Medulla oblongata (tissue), 1 donor: ENCODE results near the gene BAIAP2.

ENCODE experiments used
- DNase-seq: peaks from one replicate; pipeline ENCODE4 v3.0.0-alpha.2; 2015; ENCODE audit errors: extremely low spot score

BAIAP2 gene

DNA sequence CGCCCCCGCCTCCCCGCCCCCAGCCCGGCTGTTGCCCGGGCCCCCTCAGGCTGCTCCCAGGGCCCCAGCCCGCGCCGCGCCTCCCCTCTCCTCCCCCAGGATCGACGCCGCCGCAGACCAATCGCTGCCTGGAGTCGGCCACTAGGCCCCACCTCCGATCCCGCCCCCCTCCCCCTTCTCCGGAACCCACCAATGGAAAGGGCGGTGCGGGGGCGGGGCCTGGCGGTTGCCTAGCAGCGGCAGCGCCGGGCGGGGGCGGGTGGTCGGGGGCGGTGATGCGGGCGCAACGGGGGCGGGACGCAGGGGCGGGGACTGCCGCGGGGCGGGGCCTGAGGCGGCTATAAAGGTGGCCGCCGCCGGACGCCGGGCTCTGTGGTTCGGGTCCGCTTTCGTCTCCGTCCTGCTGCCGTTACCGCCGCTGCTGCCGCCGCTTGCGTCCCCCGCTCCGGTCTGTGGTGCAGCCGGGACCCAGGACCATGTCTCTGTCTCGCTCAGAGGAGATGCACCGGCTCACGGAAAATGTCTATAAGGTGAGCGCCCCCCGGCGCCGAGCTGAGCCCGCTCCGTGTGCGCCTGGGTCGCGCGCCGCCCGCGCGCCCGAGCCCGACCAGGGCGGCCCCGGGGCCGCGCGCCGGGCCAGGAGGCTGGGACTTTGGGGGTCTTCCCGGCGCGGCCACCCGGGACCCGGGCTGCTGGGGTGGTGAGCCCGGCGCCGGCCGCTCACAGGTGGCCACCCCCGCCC, at the start of gene BAIAP2:
Gene BAIAP2, plus strand, starts transcription at position 373 of the 742 bp plus-strand sequence. Its CDS starts 104 bp downstream, at position 477.
- DNase-seq, result peak; percentile 96

DNA sequence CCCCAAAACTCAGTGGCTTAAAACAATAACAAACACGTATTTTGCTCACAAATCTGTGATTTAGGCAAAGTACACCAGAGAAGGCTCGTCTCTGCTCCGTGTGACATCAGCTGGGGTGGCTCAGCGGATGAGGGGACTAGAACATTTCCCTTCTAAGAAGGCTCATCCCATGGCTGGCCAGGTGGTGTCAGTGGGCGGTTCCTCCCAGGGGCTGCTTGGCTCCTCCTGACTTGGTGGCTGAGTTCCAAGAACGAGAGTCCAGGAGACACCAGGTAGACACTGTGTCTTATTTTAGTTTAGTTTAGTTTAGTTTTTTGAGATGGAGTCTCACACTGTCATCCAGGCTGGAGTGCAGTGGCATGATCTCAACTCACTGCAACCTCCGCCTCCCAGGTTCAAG, 48.9 kb upstream of the BAIAP2 start:
- no peak for DNase-seq

DNA sequence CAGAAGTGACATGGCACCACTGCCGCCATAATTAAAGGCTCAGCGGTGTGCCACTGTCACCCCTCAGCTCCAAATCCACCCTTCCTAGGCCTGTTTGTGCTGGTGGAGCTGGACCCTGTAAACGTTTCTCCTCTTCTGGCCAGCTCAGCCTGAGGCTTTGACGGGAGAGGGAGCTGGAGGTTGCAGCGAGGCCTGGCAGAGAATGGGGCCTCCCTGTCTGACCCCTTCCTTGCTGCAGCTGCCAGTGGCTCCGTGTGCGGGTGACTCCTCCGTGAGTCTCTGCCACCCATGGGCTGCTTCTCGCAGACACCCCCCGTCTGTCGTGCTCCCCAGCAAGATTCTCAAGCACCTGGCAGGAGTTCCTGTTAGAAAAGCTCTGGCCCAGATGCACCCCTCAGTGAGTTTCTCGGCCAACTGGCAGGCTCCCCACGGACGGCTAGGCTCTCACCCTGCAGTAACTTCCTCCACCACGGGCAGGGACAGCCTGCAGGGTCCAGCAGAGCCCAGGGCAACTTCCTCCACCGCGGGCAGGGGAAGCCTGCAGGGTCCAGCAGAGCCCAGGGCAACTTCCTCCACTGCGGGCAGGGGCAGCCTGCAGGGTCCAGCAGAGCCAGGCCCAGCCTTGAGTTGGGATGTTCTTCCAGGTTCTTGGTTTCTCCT, 48.0 kb upstream of the BAIAP2 start:
- peak; percentile 67 for DNase-seq

GRCh38 chr17:80987941-80988461, 47.0 kb upstream of the BAIAP2 start:
- no peak for DNase-seq

- DNase-seq, result no peak
Observed at GRCh38 chr17:80989586-80989913, 45.4 kb upstream of the BAIAP2 start.

DNA sequence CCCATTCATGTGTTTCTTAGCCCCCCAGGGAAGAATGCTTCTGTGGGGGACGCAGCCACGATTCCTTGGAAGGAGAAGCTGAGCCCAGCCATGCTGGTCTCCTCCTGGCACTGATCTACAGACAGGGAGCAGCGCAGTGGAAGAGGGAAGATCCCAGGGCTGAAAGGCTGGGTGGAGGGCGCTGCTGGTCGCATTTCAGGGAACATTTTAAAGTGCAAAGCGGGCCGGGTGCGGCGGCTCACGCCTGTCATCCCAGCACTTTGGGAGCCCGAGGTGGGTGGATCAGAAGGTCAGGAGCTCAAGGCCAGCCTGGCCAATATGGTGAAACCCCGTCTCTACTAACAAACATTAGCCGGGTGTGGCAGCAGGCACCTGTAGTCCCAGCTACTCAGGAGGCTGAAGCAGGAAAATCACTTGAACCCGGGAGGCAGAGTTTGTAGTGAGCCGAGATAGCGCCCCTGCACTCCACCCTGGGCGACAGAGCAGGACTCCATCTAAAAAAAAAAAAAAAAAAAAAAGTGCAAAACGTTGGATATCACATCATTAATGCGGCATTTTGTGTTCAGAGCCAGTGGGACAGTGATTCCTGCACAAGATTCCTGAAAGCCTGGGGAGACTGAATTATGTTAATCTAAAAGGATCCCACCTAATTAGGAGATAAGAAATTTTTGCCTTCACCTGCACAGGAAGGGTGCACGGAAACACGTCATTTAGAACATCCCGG, 43.9 kb upstream of the BAIAP2 start:
- no peak for DNase-seq

DNA sequence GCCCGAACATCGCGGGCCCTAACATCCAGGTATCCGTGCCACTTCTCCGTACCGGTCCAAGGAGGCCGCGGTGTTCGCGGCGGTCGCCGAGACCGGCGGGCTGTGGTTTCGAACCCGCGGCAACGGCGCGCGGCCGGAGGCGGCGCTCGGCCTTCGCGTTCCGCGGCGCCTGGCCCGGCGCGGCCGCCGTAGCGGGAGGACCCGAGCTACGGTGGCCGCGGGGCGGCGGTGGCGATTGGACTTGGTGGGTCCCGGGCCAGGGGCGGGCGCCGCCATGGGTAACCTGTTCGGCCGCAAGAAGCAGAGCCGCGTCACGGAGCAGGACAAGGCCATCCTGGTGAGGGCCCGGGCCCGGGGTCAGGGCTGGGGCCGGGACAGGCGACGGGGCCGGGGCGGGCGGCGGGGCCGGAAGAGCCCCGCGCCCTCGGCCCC, 43.3 kb upstream of the BAIAP2 start, which contains the start of gene CHMP6:
Gene CHMP6, plus strand, starts transcription at position 197 of the 432 bp plus-strand sequence. Its CDS starts 78 bp downstream, at position 275.
- peak; percentile 70 for DNase-seq

DNA sequence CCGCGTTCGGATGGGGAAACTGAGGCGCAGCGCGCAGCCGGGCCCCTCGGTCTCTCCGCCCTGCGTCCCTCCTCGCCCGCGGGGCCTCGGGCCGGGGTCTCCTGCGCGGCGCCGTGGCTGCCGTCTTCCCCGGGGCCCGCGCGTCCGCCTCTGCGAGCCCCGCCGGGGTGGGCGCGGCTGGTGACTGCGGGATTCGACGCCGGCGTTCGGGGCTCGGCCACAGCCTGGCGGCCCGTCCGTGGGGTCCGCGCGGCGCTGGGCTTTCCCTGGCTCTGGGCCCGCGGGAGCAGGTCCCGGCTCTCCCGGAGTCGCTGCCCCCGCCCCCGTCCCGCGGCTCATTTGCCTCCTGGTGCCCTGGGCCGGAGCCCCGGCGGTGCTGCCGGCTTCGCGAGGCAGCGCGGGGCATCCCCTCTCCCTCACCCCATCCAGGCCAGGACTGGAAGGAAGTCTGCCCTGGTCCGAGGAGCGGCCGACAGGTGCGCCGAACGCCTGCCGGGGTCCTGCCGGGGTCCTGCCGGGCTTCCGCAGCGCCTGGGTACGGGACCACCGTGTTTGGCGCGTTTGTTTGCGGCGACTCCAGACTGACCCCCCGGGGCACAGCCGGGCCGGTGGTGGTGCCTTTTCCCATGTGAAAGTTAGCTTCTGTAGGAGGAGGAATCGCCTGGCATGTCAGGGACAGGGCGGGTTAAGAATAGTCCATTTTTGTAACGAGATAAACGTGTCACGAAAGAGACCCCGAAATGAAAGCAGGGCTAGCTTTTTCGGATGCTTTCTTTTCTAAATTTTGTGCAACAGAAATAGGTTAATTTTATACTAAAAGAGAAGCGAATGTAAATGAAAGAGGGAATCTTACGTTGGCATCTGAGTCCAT, 42.6 kb upstream of the BAIAP2 start:
- no peak for DNase-seq

DNA sequence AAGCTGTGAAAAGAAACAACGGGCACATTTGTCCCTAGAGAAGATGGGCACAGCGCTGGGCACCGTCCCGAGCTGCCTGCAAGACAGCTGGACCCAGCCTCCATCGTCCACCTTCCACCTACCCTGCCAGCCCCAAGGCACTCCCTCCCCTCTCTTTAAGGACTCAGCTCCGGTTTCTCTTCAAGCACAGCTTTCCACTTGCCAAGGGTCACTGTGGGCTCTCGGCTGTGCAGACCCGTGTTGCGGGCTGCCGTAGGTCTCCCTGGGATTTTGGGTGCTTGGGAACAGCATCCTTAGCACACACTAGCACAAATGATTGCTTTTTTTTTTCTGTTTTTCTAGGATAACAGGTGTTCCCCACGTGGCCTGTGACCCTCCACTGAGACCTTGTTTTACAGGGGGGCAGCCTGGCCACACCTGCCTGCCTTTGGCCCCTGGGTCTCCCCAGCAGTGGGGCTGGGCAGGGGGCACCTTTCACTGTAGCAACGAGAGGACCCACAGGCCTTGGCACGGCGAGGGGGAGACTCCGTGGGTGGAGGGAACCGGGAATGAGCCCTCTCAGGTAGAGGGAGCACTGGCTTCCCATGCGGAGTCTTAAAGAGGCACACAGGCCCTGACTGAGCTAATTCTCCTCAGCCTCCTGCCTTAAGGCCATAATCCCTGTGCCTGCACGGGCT, 41.9 kb upstream of the BAIAP2 start:
- no peak for DNase-seq

DNA sequence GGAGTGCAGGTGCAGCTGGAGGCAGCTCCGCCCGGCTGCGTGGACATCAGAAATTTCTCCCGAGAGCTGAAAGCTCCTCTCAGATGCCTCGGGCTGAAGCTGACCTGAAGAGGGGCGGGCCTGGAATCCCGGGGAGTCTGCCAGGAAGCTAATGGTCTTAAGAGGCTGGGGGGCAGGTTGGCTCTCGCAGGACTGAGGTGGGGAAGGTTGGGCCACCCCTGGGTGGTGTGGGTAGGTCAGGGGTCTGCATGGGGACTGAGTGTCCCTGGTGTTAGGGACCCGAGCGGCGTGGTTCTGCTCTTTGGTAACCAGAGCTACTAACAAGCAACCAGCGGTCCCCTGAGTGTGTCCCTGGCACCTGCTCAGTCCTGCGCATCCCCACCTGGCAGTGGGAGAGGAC, 39.8 kb upstream of the BAIAP2 start:
- DNase-seq, result no peak

GRCh38 chr17:80996422-80997305, 38.3 kb upstream of the BAIAP2 start:
- DNase-seq, result no peak

DNA sequence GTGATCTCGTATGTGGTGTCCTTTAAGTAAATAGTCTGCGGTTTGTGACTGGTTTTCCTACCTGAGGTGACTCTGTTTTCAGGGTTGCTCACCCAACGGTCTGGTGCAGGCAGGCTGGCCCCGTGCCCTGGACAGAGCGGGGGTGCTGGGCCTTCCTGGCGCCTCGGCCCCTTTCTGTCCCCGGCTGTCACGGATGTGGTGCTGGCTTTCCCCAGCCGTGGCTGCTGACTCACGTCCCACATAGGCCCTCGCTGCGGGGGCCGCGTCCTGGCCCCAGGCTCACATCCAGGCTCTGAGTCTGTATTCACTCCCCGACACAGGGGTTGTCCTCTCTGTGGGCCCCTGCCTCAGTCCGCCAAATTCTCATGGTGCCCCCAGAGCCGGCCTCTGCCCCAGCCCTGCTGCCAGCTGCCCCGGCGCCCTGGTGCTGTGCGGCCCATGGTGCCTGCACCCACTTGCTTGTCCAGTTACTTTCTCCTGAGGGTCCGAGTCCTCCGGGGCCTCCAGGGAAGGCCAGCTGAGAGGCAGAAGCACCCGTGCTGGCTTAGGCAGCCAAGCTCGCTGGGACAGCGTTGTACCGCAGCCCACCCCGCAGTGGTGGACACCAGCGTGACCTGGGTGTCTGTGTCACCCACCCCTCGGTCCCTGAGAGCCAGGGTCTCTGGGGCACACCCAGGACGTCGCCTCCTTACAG, 37.4 kb upstream of the BAIAP2 start:
- no peak for DNase-seq

DNA sequence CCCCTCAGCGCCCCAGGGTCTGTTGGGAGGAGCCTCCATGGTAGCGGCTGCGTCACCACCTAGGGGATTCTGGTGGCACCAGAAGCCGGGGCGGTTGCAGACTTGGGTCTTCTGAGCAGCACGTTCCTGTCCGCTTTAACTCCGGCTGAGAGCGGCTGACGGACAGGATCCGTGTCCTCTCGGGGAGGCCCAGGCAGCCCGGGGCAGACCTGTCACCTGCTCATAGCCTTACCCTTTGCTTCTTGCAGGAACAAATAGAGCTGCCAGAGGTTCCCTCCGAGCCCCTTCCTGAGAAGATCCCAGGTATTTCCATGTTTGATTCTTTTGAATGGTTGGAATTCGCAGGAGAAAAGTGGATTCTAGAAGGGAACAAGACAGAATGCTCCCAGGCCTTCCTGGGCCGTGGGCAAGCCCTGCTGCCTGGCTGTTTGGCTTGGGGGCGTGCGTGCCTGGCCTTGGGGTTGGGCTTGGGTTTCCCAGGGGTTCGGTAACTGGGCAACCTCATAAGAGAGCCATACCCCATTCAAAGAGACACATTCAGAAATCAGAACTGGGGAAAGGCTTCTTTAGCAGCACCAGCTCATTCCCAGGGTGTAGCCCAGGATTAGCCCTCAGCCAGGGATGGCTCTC, 36.7 kb upstream of the BAIAP2 start:
- no peak for DNase-seq

- DNase-seq, result peak; percentile 70
Observed at GRCh38 chr17:80998748-80999535, 36.0 kb upstream of the BAIAP2 start.

- DNase-seq, result no peak
Observed at GRCh38 chr17:80999536-81000333, 35.2 kb upstream of the BAIAP2 start.

DNA sequence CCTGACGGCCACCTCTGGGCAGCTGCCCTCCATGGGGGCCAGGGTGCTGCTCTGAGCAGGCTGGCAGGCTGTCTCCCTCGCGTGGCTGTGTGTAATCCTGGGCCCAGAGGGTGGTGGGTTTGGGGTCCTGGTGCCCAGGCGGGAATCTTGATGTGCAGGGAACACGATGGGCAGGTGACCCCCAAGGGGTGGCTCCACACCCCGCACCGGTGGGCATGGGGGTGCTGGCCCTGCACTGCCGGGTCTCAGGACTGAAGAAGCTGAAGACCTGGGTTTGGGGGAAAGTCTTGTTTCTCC, 34.7 kb upstream of the BAIAP2 start:
- DNase-seq, result no peak

GRCh38 chr17:81000631-81001357, 34.2 kb upstream of the BAIAP2 start:
- DNase-seq, result no peak
